Activated T-cell treated with anti-CD3 and anti-CD28 coated beads, Interleukin-2, amount 50 U/mL, for 4 hours (primary cell): ENCODE results near the gene OR1N1. TPM values are rescaled to one million over a fixed set of nuclear protein-coding genes. Genes with fewer than 3 reads are reported as not detected.

Experiments
- ATAC-seq, 2 donors: fragments of 200-7000 bp; cut with Tn5 transposase; one replicate each; pipeline ENCODE4 v1.10.0; 2021
- DNase-seq: peaks from one replicate; pipeline ENCODE4 v3.0.0-alpha.2; 2020
- H3K27me3 Mint-ChIP-seq: one replicate; pipeline ENCODE4 v1.8.0; 2021; ENCODE audit warnings: low read depth, mixed read lengths
- H3K36me3 Mint-ChIP-seq: one replicate; pipeline ENCODE4 v1.8.0; 2022; ENCODE audit warnings: mixed read lengths; ENCODE audit not compliant: insufficient read depth
- H3K4me1 Mint-ChIP-seq: one replicate; pipeline ENCODE4 v1.8.0; 2021; ENCODE audit warnings: low read depth, mixed read lengths
- H3K4me3 Mint-ChIP-seq: one replicate; pipeline ENCODE4 v1.8.0; 2021; ENCODE audit warnings: mild to moderate bottlenecking, moderate library complexity, mixed read lengths
- H3K9me3 Mint-ChIP-seq: one replicate; pipeline ENCODE4 v1.8.0; 2021; ENCODE audit warnings: mixed read lengths
- total RNA-seq, 3 donors: library from RNA; stranded (reverse); gene quantifications; one replicate each; pipeline ENCODE4 v1.2.1, GENCODE V29; 2021

OR1N1 gene
- total RNA-seq, 3 donors from 2014 or later: not detected

- ATAC-seq (no peak), DNase-seq (no peak)
- Mint-ChIP-seq H3K4me3 (no peak overlapping the region), H3K9me3 (no peaks in the 10 kb centered on the region), H3K27me3 (peaks cover 15% of the 10 kb centered on the region), H3K36me3 (no peaks in the 10 kb centered on the region), H3K4me1 (no peaks in the 10 kb centered on the region)
Measured at GRCh38 chr9:122518226-122518625, 8.9 kb downstream of the OR1N1 start.

- H3K36me3 Mint-ChIP-seq: no peaks in the 10 kb centered on the region
- H3K27me3 Mint-ChIP-seq: peaks cover 23% of the 10 kb centered on the region
- ATAC-seq (no peak), DNase-seq (no peak)
- no peak within 1 kb of the TSS for H3K4me3 Mint-ChIP-seq
- no peaks in the 10 kb centered on the region for H3K9me3 Mint-ChIP-seq
- no peaks in the 10 kb centered on the region for H3K4me1 Mint-ChIP-seq
Measured at GRCh38 chr9:122510502-122510901, 16.6 kb downstream of the OR1N1 start, which contains the start of gene OR1J2. OR1J2 (plus strand) TSS chr9:122510802; CDS start chr9:122510802, 0 bp downstream.

- no peak for DNase-seq
- no peak for ATAC-seq
- no peaks in the 10 kb centered on the region for H3K9me3 Mint-ChIP-seq
- no peaks in the 10 kb centered on the region for H3K4me1 Mint-ChIP-seq
- H3K4me3 Mint-ChIP-seq: no peak overlapping the region
- H3K27me3 Mint-ChIP-seq: peaks cover 17% of the 10 kb centered on the region
- no peaks in the 10 kb centered on the region for H3K36me3 Mint-ChIP-seq
Measured at GRCh38 chr9:122506964-122507363, 20.1 kb downstream of the OR1N1 start.

- DNase-seq: no peak
- H3K4me3 Mint-ChIP-seq: no peak overlapping the region
- ATAC-seq: peak; percentile 48 to 60
Measured at GRCh38 chr9:122498883-122499288, 28.2 kb downstream of the OR1N1 start.

GRCh38 chr9:122479062-122479461, 48.0 kb downstream of the OR1N1 start:
- no peak for DNase-seq
- Mint-ChIP-seq H3K27me3 (peaks cover 15% of the 10 kb centered on the region), H3K36me3 (no peaks in the 10 kb centered on the region), H3K9me3 (no peaks in the 10 kb centered on the region), H3K4me3 (no peak overlapping the region), H3K4me1 (no peaks in the 10 kb centered on the region)
- ATAC-seq: no peak

More at GRCh38 chr9:122498883-122499288, 28.2 kb downstream of the OR1N1 start:
- H3K9me3 Mint-ChIP-seq: peaks cover 7% of the 10 kb centered on the region
- no peaks in the 10 kb centered on the region for H3K4me1 Mint-ChIP-seq
- H3K27me3 Mint-ChIP-seq: peaks cover 36% of the 10 kb centered on the region
- no peaks in the 10 kb centered on the region for H3K36me3 Mint-ChIP-seq

- peaks cover 17% of the 10 kb centered on the region for H3K27me3 Mint-ChIP-seq
- no peak for DNase-seq
- H3K4me1 Mint-ChIP-seq: no peaks in the 10 kb centered on the region
- no peaks in the 10 kb centered on the region for H3K36me3 Mint-ChIP-seq
- no peak within 1 kb of the TSS for H3K4me3 Mint-ChIP-seq
- no peak for ATAC-seq
- no peaks in the 10 kb centered on the region for H3K9me3 Mint-ChIP-seq
Measured at GRCh38 chr9:122477826-122478225, 49.3 kb downstream of the OR1N1 start, which contains the start of gene OR1J1. OR1J1 (minus strand) TSS chr9:122477926; CDS start chr9:122477926, 0 bp downstream.

- Mint-ChIP-seq H3K4me1 (no peaks in the 10 kb centered on the region), H3K27me3 (peaks cover 17% of the 10 kb centered on the region), H3K9me3 (no peaks in the 10 kb centered on the region), H3K36me3 (no peaks in the 10 kb centered on the region), H3K4me3 (no peak overlapping the region)
- ATAC-seq (peak; percentile 40 to 62), DNase-seq (no peak)
Measured at GRCh38 chr9:122477346-122477745, 49.7 kb downstream of the OR1N1 start.

Other genes with a start within 250 kb of the OR1N1 start
- under 1 TPM; 0.18 to 0.35 (median 0.35) TPM for gene PTGS1, start 156.3 kb downstream of the OR1N1 start, total RNA-seq
- not detected for gene OR1J1, start 49.4 kb downstream of the OR1N1 start, total RNA-seq
- gene OR1J2, start 16.5 kb downstream of the OR1N1 start, total RNA-seq: not detected
- not detected for gene OR1J4, start 8.2 kb downstream of the OR1N1 start, total RNA-seq
- gene OR1N2, start 25.8 kb upstream of the OR1N1 start, total RNA-seq: not detected
- not detected for gene OR1L8, start 56.1 kb upstream of the OR1N1 start, total RNA-seq
- not detected for gene OR1Q1, start 87.4 kb upstream of the OR1N1 start, total RNA-seq
- gene OR1B1, start 130.3 kb upstream of the OR1N1 start, total RNA-seq: not detected
- not detected for gene OR1L1, start 134.4 kb upstream of the OR1N1 start, total RNA-seq
- gene OR1L3, start 147.8 kb upstream of the OR1N1 start, total RNA-seq: not detected
- gene OR1L4, start 196.7 kb upstream of the OR1N1 start, total RNA-seq: not detected
- not detected for gene OR1L6, start 215.0 kb upstream of the OR1N1 start, total RNA-seq